ENCODE measurements around the gene MRFAP1L1. TPM values are rescaled to one million over a fixed set of nuclear protein-coding genes. Genes with fewer than 3 reads are reported as not detected.

Gene MRFAP1L1
- total RNA-seq, 1 donor from 2014 or later = 46.6 TPM

GRCh38 chr4:6662591-6662990, 47.1 kb downstream of the MRFAP1L1 start:
- H3K27me3 ChIP-seq = peaks cover 9% of the 10 kb centered on the region
- no peak overlapping the region for H3K4me3 ChIP-seq
- no peak for DNase-seq
- intact Hi-C loops (cut with DNase I) = no loop called here
- no peaks in the 10 kb centered on the region for H3K36me3 ChIP-seq
- no peak for ATAC-seq
- H3K4me1 ChIP-seq = peaks cover 10% of the 10 kb centered on the region
- no peak for TF ChIP-seq CTCF (IDR thresholded peaks at IDR 0.05)
- no peak overlapping the region for H3K27ac ChIP-seq
- H3K9me3 ChIP-seq = no peaks in the 10 kb centered on the region

GRCh38 chr4:6660430-6660829, 49.2 kb downstream of the MRFAP1L1 start:
- H3K27me3 ChIP-seq = peaks cover 9% of the 10 kb centered on the region
- H3K27ac ChIP-seq = no peak overlapping the region
- DNase-seq (no peak), ATAC-seq (no peak)
- intact Hi-C loops (cut with DNase I) = no loop called here
- H3K4me1 ChIP-seq = peaks cover 10% of the 10 kb centered on the region
- H3K4me3 ChIP-seq = no peak overlapping the region
- no peaks in the 10 kb centered on the region for H3K36me3 ChIP-seq
- H3K9me3 ChIP-seq = no peaks in the 10 kb centered on the region
- no peak for TF ChIP-seq CTCF (IDR thresholded peaks at IDR 0.05)

GRCh38 chr4:6659897-6660296, 49.8 kb downstream of the MRFAP1L1 start:
- H3K36me3 ChIP-seq = no peaks in the 10 kb centered on the region
- ATAC-seq (no peak), DNase-seq (no peak)
- peaks cover 10% of the 10 kb centered on the region for H3K4me1 ChIP-seq
- H3K9me3 ChIP-seq = no peaks in the 10 kb centered on the region
- intact Hi-C loops (cut with DNase I) = no loop called here
- no peak overlapping the region for H3K4me3 ChIP-seq
- H3K27ac ChIP-seq = no peak overlapping the region
- no peak for TF ChIP-seq CTCF (IDR thresholded peaks at IDR 0.05)
- peaks cover 9% of the 10 kb centered on the region for H3K27me3 ChIP-seq

- Histone ChIP-seq H3K36me3 (no peaks in the 10 kb centered on the region), H3K4me1 (no peaks in the 10 kb centered on the region), H3K9me3 (no peaks in the 10 kb centered on the region), H3K27me3 (peaks cover under 1% of the 10 kb centered on the region), H3K27ac (no peak overlapping the region), H3K4me3 (peak overlapping the region; percentile 43)
- ATAC-seq = peak; percentile 86
- DNase-seq = peak; percentile 77
- intact Hi-C loops (cut with DNase I) = no loop called here
- no peak for TF ChIP-seq CTCF (IDR thresholded peaks at IDR 0.05)
Observed at GRCh38 chr4:6658597-6659075, 51.0 kb downstream of the MRFAP1L1 start.

- H3K36me3 ChIP-seq = no peaks in the 10 kb centered on the region
- DNase-seq (no peak), ATAC-seq (no peak)
- H3K4me1 ChIP-seq = no peaks in the 10 kb centered on the region
- no peaks in the 10 kb centered on the region for H3K27me3 ChIP-seq
- TF ChIP-seq CTCF (IDR thresholded peaks at IDR 0.05) = no peak
- H3K9me3 ChIP-seq = no peaks in the 10 kb centered on the region
- no peak overlapping the region for H3K27ac ChIP-seq
- intact Hi-C loops (cut with DNase I) = no loop called here
- H3K4me3 ChIP-seq = peak overlapping the region; percentile 43
Observed at GRCh38 chr4:6658209-6658595, 51.5 kb downstream of the MRFAP1L1 start.

Other genes starting within 250 kb of the MRFAP1L1 start
- 0.09 TPM for gene PPP2R2C, start 237.3 kb downstream of the MRFAP1L1 start, total RNA-seq
- gene MAN2B2, start 134.7 kb downstream of the MRFAP1L1 start, total RNA-seq = 39.6 TPM
- gene MRFAP1, start 69.2 kb downstream of the MRFAP1L1 start, total RNA-seq = 235 TPM
- 3.6 TPM for gene S100P, start 16.0 kb downstream of the MRFAP1L1 start, total RNA-seq
- 10.7 TPM for gene BLOC1S4, start 6.3 kb upstream of the MRFAP1L1 start, total RNA-seq
- 30.9 TPM for gene KIAA0232, start 72.9 kb upstream of the MRFAP1L1 start, total RNA-seq
- 51.8 TPM for gene TBC1D14, start 200.0 kb upstream of the MRFAP1L1 start, total RNA-seq

Data from upper lobe of right lung (tissue), 1 donor.